HG03108 (cell line): Measurements from ENCODE around the gene PHLPP1.

Source experiments
- ATAC-seq: cut with Tn5 transposase; IDR thresholded peaks from one replicate; pipeline ENCODE4 v1.9.1; 2021; ENCODE audit warnings: moderate library complexity; ENCODE audit not compliant: unreplicated experiment

The PHLPP1 gene

GRCh38 chr18:62975785-62976184, 260.4 kb downstream of the PHLPP1 start:
- no peak for ATAC-seq

GRCh38 chr18:62976227-62976626, 260.9 kb downstream of the PHLPP1 start:
- ATAC-seq = no peak

GRCh38 chr18:62977512-62977911, 262.2 kb downstream of the PHLPP1 start:
- ATAC-seq = no peak

GRCh38 chr18:62978251-62979049, 263.1 kb downstream of the PHLPP1 start:
- no peak for ATAC-seq

GRCh38 chr18:62979176-62979575, 263.8 kb downstream of the PHLPP1 start:
- ATAC-seq = no peak

- no peak for ATAC-seq
Measured at GRCh38 chr18:62979900-62980299, 264.6 kb downstream of the PHLPP1 start.

- no peak for ATAC-seq
Measured at GRCh38 chr18:62981566-62981965, 266.2 kb downstream of the PHLPP1 start.

- ATAC-seq = peak; percentile 45
Measured at GRCh38 chr18:62982600-62983251, 267.4 kb downstream of the PHLPP1 start.

- no peak for ATAC-seq
Measured at GRCh38 chr18:62984656-62985315, 269.4 kb downstream of the PHLPP1 start.

GRCh38 chr18:62986490-62986889, 271.1 kb downstream of the PHLPP1 start:
- no peak for ATAC-seq

GRCh38 chr18:62987055-62987830, 271.9 kb downstream of the PHLPP1 start:
- ATAC-seq = no peak

- no peak for ATAC-seq
Measured at GRCh38 chr18:62987859-62988258, 272.5 kb downstream of the PHLPP1 start.

- ATAC-seq = no peak
Measured at GRCh38 chr18:62988471-62988870, 273.1 kb downstream of the PHLPP1 start.

GRCh38 chr18:62989195-62989594, 273.9 kb downstream of the PHLPP1 start:
- ATAC-seq = no peak

GRCh38 chr18:62990653-62991052, 275.3 kb downstream of the PHLPP1 start:
- ATAC-seq = no peak

GRCh38 chr18:62991389-62991788, 276.0 kb downstream of the PHLPP1 start:
- no peak for ATAC-seq

GRCh38 chr18:62991959-62992358, 276.6 kb downstream of the PHLPP1 start:
- ATAC-seq = no peak

- ATAC-seq = no peak
Measured at GRCh38 chr18:62992877-62993365, 277.6 kb downstream of the PHLPP1 start.

GRCh38 chr18:62996566-62996965, 281.2 kb downstream of the PHLPP1 start:
- no peak for ATAC-seq

GRCh38 chr18:62997076-62997475, 281.7 kb downstream of the PHLPP1 start:
- ATAC-seq = no peak

- ATAC-seq = no peak
Measured at GRCh38 chr18:62998443-62998842, 283.1 kb downstream of the PHLPP1 start.
